Spinal cord (tissue), 10 donors: ENCODE data around the gene MX1. TPM values are rescaled to one million over a fixed set of nuclear protein-coding genes. Genes with fewer than 3 reads are reported as not detected.
"Not testable (repeated sequence)": the region's sequence is repeated elsewhere in the genome, so short reads cannot be mapped to it uniquely, and the experiment has no call there.

Experiments
- DNase-seq, 6 donors: peaks; one replicate each; pipeline versions ENCODE4 v3.0.0 to v3.0.0-alpha.2; 2013 to 2015; ENCODE audit warnings: low spot score in 6 of 6, low read depth in 4 of 6
- H3K27ac ChIP-seq: one replicate; pipeline ENCODE4 v1.5.1; 2013; ENCODE audit warnings: low read depth, low read length, control low read depth
- H3K27me3 ChIP-seq: one replicate; pipeline ENCODE4 v1.6.1; 2013; ENCODE audit warnings: low read length; ENCODE audit not compliant: control insufficient read depth, insufficient read depth
- H3K36me3 ChIP-seq: one replicate; pipeline ENCODE4 v1.6.1; 2013; ENCODE audit warnings: low read length; ENCODE audit not compliant: control insufficient read depth, insufficient read depth
- H3K4me1 ChIP-seq: one replicate; pipeline ENCODE4 v1.6.1; 2013; ENCODE audit warnings: low read length; ENCODE audit not compliant: control insufficient read depth, insufficient read depth
- H3K4me3 ChIP-seq: one replicate; pipeline ENCODE4 v1.5.1; 2013; ENCODE audit warnings: low read depth, low read length, control low read depth
- H3K9me3 ChIP-seq: one replicate; pipeline ENCODE4 v1.6.1; 2013; ENCODE audit warnings: low read length; ENCODE audit not compliant: control insufficient read depth, insufficient read depth
- WGBS: methylation state at CpG from one replicate; pipeline ENCODE4 v1.1.5; 2013; ENCODE audit warnings: missing lambda C conversion rate; ENCODE audit not compliant: insufficient coverage; 5-methylcytosine and 5-hydroxymethylcytosine counted together
- polyA plus RNA-seq, 2 donors: library from polyadenylated mRNA; unstranded; fragments of 120-200 nt; gene quantifications; one replicate each; pipeline ENCODE4 v1.2.1, GENCODE V29; 2013; ENCODE audit not compliant: insufficient read length in 2 of 2
- total RNA-seq, 2 donors: library from RNA; depleted of rRNA in 1 of 2; stranded (reverse); fragments of 120-200 nt in 1 of 2; fragments of >200 nt in 1 of 2; gene quantifications; one replicate each; pipeline versions ENCODE4 v1.2.3 to v1.2.4, GENCODE V29; 2013 to 2014
- donor health status: healthy.

The MX1 gene
- total and polyA plus RNA-seq, 4 donors, result 16.0 to 37.4 (median 25.6) TPM

DNA sequence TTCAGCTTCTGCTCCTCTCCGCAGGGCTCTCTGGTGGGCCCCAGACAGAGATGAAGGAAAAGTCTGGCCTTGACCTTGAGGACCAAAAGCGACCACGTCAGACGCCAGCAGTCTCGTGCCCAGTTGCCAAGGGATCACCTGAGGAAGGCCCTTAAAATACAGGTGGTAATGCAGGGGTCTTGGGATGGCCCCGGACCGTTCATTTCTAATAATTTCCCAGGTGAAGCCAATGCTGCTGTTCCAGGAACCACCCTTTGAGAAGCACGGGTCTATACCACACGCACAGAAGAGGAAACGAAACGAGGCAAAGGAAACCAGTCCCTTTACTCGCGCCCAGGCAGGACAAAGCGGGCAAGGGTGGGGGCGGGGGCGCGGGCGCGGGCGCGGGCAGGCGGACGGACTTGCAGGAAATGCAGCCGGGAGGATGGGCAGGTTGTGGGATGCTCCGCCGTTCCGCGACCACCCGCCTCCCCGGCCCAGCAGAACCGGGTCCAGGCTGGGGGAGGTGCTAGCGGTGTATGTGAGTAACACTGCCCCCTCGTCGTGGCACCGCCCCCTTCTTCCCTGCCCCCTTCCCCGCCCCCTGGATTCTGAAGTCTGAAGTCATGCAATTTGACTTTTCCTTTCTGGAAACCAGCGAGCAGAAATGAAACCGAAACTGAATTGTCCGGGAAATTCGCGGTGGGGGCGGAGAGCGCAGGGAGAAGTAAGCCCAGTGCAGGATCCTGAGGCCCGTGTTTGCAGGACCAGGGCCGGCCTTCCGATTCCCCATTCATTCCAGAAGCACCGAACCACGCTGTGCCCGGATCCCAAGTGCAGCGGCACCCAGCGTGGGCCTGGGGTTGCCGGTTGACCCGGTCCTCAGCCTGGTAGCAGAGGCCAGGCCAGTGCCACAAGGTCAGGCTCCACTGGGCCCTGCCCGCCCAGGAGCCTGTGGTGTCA lies 5.8 kb upstream of the MX1 start:
- peak overlapping the region; percentile 88 for H3K27ac ChIP-seq
- 4% methylated on average over 40 of the region's 54 CpGs for WGBS
- H3K27me3 ChIP-seq, result no peaks in the 10 kb centered on the region
- H3K4me3 ChIP-seq, result peak overlapping the region; percentile 68
- H3K9me3 ChIP-seq, result peaks cover 3% of the 10 kb centered on the region
- no peaks in the 10 kb centered on the region for H3K36me3 ChIP-seq
- H3K4me1 ChIP-seq, result peaks cover 16% of the 10 kb centered on the region
- peak; percentile 57 to 94 (median 64) for DNase-seq

DNA sequence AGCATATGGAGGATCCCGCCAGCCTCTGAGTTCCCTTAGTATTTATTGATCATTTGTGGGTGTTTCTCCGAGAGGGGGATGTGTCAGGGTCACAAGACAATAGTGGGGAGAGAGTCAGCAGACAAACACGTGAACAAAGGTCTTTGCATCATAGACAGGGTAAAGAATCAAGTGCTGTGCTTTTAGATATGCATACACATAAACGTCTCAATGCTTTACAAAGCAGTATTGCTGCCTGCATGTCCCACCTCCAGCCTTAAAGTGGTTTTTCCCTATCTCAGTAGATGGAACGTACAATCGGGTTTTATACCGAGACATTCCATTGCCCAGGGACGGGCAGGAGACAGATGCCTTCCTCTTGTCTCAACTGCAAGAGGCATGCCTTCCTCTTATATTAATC lies 5.0 kb upstream of the MX1 start:
- not testable (repeated sequence) for H3K9me3 ChIP-seq, H3K4me3 ChIP-seq, H3K27me3 ChIP-seq, H3K36me3 ChIP-seq, DNase-seq
- no CpG with 5 or more reads among the region's 8 CpGs for WGBS
- Histone ChIP-seq H3K4me1 (peaks cover 21% of the 10 kb centered on the region), H3K27ac (peak overlapping the region; percentile 88)

DNA sequence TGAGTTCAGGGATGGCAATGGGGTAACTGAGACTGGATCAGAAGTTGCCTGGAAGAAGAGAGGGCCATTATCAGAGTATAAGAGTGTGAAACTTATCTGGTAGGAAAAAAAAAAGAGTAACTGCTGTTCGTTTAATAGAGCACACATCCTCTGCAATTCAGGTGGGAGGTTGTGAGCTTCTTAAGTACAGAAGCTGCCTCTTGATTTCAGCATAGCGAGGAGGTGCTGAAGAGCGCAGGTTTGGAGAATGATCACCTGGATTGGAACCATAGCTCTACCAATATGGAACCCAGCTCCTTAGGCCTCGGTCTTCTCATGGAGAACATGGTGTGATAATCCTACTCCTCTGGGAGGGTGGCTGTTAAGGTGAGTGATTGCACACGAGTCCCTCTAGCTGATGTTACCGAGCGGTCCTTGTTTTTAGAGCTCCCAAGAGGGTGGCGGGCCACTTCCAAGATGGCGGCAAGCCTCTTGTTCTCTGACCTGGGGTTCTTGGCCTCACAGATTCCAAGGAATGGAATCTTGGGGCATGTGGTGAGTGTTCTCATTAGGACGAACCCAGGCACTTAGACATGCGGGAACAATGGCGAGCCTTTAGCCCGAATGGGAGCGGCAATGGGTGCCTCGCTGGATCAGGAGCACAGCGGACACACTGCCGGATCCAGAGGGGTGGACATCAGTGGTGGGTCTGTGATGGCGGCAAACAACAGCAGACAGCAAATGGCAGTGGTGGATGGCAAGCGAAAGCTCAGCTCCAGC lies 3.3 kb upstream of the MX1 start:
- 90% methylated on average over 16 of the region's 19 CpGs for WGBS
- no peak for DNase-seq
- H3K9me3 ChIP-seq, result no peaks in the 10 kb centered on the region
- peaks cover 17% of the 10 kb centered on the region for H3K27me3 ChIP-seq
- H3K4me1 ChIP-seq, result peaks cover 33% of the 10 kb centered on the region
- no peak overlapping the region for H3K4me3 ChIP-seq
- H3K27ac ChIP-seq, result no peak overlapping the region
- no peaks in the 10 kb centered on the region for H3K36me3 ChIP-seq

DNA sequence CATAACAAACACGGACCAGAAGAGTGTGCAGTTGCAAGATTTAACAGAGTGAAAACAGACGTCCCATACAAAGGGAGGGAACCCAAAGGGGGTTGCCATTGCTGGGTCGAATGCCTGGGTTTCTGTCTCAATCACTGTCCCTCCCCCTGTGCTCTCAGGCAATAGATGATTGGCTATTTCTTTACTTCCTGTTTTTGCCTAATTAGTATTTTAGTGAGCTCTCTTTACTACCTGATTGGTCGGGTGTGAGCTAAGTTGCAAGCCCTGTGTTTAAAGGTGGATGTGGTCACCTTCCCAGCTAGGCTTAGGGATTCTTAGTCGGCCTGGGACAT lies 2.8 kb upstream of the MX1 start:
- not testable (repeated sequence) for H3K36me3 ChIP-seq, DNase-seq, H3K27ac ChIP-seq, H3K9me3 ChIP-seq, H3K4me3 ChIP-seq
- Histone ChIP-seq H3K4me1 (peaks cover 33% of the 10 kb centered on the region), H3K27me3 (peaks cover 17% of the 10 kb centered on the region)
- 73% methylated on average over 2 of the region's 5 CpGs for WGBS

DNA sequence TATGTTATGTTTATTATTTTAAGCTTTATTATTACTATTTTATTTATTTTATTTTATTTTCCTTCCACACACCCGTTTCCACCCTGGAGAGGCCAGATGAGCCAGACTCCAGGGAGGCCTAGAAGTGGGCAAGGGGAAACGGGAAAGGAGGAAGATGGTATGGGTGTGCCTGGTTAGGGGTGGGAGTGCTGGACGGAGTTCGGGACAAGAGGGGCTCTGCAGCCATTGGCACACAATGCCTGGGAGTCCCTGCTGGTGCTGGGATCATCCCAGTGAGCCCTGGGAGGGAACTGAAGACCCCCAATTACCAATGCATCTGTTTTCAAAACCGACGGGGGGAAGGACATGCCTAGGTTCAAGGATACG lies 468 bp upstream of the MX1 start:
- Histone ChIP-seq H3K27ac (no peak overlapping the region), H3K4me3 (peak overlapping the region; percentile 76)

DNA sequence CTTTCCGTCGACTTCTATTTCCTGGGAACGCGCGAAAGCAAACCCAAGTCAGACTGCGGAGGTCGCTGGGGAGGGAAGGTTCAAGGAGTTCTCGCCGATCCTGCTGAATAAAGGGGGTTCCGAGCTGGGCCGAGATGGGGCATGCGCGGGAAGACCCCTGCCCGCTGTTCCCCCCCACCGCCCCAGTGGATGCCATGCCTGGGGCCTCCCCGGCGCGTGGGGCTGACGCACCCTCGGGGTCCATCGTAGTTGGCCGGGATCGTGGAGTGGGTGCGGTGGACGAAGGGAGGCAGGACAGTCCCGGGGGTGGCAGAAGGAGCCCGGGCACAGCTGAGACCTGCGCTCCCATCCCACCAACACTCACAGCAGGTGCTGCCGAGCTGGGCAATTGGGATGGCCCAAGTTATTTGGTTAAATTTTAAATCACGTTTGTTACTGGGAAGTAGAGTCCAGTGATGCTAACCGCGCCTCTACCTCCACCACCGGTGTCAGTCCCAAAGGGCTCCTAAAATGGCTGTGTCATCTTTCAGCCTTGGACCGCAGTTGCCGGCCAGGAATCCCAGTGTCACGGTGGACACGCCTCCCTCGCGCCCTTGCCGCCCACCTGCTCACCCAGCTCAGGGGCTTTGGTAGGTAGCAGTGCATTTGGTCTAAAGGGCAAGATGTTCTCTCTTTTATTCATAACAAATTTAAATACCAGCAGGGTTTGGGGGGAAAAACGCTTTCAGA lies 801 bp downstream of the MX1 start:
- DNase-seq, result peak in 3 of 6 donors; percentile 2 to 39 (median 9)
- Histone ChIP-seq H3K4me3 (peak overlapping the region; percentile 76), H3K36me3 (no peaks in the 10 kb centered on the region), H3K4me1 (peaks cover 23% of the 10 kb centered on the region), H3K27me3 (peaks cover 17% of the 10 kb centered on the region), H3K27ac (no peak overlapping the region), H3K9me3 (no peaks in the 10 kb centered on the region)
- WGBS, result 14% methylated on average over 33 of the region's 41 CpGs

More for the DNA sequence above, 468 bp upstream of the MX1 start:
- Histone ChIP-seq H3K9me3 (no peaks in the 10 kb centered on the region), H3K27me3 (peaks cover 17% of the 10 kb centered on the region), H3K36me3 (no peaks in the 10 kb centered on the region), H3K4me1 (peaks cover 25% of the 10 kb centered on the region)
- 67% methylated on average over 6 of the region's 7 CpGs for WGBS
- no peak for DNase-seq

DNA sequence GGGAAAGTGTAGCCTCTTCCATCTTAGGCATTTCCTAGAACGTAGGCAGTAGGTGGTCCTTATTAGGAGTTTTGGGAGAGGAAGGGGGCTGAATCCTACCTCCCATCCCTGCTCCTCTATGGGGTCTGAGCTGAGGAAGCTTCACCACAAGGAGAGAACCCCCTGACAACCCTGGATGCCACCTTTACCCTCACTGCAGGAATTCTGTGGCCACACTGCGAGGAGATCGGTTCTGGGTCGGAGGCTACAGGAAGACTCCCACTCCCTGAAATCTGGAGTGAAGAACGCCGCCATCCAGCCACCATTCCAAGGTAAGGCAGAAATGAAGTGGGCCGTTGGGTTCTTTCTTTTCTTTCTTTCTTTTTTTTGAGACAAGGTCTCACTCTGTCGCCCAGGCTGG lies 1.5 kb downstream of the MX1 start:
- no peaks in the 10 kb centered on the region for H3K36me3 ChIP-seq
- no peaks in the 10 kb centered on the region for H3K9me3 ChIP-seq
- H3K27ac ChIP-seq, result no peak overlapping the region
- 100% methylated on average over 2 of the region's 8 CpGs for WGBS
- H3K4me1 ChIP-seq, result peaks cover 23% of the 10 kb centered on the region
- DNase-seq, result no peak
- peaks cover 17% of the 10 kb centered on the region for H3K27me3 ChIP-seq
- H3K4me3 ChIP-seq, result no peak overlapping the region

DNA sequence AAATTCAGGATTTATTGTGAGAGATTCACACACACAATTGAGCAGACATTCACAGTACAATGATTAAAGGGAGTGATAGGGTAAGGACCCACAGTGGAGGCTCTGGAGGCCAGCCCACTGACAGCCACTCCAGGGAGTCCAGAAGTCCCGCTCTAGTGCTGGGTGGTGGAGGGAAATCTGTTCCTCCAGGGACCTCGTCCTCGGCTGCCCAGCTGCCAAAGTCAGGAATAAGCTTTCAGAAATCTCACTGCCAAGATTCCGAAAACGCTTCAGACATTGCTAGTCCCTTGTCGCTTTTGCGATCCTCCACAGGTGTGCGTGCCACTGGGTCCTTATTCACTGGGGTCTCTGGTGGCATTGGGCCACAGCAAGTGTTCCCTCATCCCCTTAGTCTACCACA lies 2.3 kb downstream of the MX1 start:
- Histone ChIP-seq H3K27ac (no peak overlapping the region), H3K9me3 (no peaks in the 10 kb centered on the region), H3K27me3 (peaks cover 17% of the 10 kb centered on the region), H3K4me1 (peaks cover 23% of the 10 kb centered on the region), H3K4me3 (no peak overlapping the region), H3K36me3 (no peaks in the 10 kb centered on the region)
- no peak for DNase-seq
- 95% methylated on average over 8 of the region's 8 CpGs for WGBS

DNA sequence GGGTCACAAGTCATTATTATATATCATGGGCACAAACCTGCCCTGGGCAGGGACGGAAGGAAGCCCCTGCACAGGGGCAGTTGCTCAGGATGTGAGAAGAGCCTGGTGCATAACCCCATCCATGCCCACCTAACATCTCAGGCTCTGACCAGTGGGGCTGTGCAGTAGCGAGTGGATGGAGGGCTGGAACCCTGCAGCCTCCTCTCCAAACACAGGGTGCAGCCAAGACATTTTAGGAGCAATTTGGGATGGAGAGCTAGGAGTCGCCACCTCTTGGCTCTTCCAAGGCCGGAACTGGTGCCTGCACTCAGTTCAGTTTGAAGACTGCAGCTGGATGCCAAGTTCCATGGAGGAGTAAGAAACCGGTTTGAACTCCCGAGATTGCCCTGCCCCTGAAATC lies 2.8 kb downstream of the MX1 start:
- peaks cover 17% of the 10 kb centered on the region for H3K27me3 ChIP-seq
- no peaks in the 10 kb centered on the region for H3K9me3 ChIP-seq
- no peak overlapping the region for H3K27ac ChIP-seq
- no peak for DNase-seq
- H3K4me3 ChIP-seq, result no peak overlapping the region
- no peaks in the 10 kb centered on the region for H3K36me3 ChIP-seq
- peaks cover 23% of the 10 kb centered on the region for H3K4me1 ChIP-seq
- WGBS, result 90% methylated on average over 5 of the region's 6 CpGs
